ENCODE data around the gene C1QTNF8.

C1QTNF8 gene

DNA sequence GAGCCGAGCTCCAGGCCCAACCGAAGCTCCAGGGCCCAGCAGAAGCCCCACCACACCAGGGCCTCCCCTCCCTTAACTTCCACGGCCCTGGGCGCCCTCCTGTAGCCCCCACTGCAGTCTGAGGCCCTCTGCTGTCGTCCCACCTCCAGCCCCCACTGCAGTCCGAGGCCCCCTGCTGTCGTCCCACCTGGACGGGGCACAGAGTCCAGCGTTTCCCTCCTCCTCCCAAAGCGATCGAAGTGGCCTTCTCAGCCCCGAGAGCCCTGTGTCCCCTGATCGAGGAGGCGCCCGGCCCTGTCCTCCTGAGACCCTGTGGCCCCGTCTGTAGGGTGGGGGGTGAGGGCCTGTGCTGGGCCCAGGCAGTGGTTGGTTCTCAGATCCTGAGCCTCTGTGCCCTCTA lies 31.1 kb upstream of the C1QTNF8 start:
- no peak for DNase-seq (ENCODE audit: low read depth)

DNA sequence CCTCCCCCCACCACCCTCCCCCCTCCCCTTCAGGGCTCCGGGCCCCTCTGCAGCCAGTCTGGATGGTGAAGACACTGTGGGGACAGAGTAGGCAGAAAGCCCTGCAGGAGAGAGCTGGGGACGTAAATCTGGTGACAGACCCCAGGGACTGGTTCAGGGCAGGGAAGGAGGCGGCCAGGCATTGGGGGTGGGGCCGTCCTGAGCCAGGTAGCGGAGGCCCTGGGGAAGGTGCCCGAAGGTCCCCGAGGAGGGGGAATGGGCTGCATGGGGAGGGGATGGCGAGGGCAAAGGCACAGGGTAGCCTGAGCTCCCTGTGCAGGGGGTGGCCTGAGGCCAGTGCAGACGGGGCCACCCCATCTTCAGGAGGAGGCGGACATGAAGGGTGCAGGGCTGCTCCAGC lies 30.5 kb upstream of the C1QTNF8 start:
- DNase-seq (ENCODE audit: low read depth): no peak

DNA sequence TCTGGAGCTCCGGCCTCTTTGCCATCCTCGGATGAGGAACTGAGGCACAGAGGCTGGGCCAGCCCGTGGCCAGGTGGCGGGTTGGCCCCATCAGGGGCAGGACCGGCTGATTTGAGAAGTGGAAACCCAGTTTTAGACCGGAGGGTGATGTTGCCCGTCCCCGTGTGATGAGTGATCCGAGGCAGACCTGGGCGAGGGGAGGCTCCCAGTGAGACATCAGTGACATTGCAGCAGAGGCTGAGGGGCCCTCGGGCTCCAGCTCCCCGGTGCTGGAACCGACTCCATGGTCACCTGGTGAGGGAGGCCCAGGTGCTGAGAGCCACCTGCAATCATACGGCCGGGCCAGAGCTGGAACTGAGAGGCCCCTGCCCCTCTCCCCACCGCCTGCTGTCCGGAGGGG lies 30.0 kb upstream of the C1QTNF8 start:
- no peak for DNase-seq (ENCODE audit: low read depth)

DNA sequence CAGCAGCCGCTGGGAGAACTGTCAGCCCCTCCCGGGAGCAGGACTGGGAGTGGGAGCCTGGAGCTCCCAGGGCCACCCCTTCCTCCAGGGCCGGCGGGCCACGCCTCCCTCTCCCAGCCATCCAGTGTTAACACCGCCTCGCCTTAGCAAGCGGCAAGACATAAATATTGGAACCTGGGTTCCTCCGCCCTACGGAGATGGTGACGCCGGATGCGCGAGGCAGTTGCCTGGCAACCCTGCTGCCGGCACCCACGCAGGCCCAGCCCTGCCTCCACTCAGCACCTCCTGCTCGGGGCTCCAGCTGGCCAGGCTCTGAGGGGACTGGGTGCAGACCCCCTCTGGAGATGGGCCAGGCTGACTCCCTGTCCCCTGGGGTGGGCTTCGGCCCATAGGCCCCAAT lies 29.4 kb upstream of the C1QTNF8 start:
- no peak for DNase-seq (ENCODE audit: low read depth)

DNA sequence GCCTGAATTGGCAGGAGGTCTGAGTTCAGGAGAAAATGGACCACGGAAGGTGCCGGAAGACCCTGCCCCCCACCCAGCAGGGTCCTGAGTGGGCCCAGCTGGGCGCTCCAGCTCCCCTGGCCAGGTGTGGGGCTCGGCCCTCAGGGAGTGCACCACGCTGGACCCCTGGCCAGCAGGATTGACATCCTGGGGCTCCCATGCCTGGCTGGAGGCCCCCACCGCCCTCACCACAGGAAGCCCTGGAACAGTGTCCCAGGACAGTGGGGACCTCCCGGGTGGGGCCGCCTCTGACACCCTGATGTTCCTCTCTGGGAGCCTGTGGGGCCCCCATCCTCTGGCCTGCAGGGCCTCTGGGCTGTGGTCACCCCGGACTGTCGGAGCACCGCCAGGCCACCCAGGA lies 28.8 kb upstream of the C1QTNF8 start:
- DNase-seq (ENCODE audit: low read depth): no peak

DNA sequence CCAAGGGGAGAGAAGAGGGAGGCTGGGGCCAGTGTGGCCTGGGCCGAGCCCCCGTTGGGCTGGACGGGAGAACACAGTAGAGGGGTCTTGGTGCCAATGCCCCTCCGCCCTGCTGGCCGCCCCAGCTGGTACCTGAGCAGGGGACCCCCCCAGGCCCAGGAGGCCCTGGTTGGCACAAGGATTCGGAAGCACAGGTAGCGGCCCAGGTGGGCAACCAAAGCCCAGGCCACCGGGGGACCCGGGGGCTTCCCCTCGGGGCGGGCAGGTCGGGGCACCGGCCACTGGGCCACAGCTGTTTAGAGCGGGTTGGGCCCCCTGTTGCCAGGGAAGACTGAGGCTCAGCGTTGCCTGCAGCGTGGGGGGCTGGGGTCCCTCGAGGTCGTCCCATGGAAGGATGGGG lies 28.2 kb upstream of the C1QTNF8 start:
- DNase-seq (ENCODE audit: low read depth): no peak

DNA sequence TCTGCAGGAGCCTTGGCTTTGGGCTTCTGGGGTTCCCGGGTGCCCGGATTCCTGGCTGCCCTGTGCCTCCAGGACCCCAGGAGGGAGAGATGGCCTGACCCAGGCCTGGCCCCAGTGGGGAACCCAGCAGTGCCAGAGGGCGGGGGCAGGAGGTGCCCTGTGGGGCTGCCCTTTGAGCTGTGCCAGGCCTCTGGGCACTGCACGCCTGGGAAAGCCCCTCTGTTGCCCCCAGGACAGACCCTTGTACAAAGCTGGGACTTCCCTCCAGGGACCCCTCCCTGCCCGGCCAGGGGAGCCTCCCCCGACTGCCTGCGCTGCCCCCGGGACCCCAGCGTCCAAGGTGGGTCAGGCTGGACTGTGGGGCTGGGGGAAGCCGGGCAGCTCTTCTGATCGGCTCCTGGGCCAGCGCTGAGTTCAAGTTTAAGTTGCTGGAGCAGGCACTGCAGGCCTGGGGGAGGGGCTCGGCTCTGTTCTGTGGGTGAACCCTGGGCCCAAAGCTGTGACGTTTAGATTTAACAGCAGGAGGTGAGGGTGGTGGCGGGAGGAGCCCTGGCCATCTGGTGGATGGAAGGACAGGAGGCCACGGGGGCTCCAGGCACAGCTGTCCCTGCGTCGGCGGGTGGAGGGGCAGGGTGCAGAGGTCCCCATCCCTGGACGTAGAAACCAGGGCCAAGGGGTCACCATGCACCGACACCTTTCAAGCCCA lies 27.6 kb upstream of the C1QTNF8 start:
- no peak for DNase-seq (ENCODE audit: low read depth)

DNA sequence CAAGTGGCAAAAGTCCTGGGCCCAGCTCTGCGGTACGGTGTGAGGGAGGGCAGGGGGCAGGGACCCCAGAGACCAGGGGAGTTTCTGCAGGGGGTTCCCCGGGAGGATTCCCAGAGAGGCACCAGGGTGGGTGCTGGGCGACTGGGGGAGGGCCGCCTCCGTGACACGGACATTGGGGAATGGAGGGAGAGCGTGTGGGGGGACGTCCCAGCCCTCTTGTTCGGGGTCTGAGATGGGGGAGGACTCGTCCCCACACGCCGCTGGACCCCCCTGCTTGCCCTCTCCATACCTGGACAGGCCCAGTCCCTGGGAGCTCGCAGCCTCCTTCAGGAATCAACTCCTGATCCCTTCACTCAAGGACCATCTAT lies 26.3 kb upstream of the C1QTNF8 start:
- no peak for DNase-seq (ENCODE audit: low read depth)

DNA sequence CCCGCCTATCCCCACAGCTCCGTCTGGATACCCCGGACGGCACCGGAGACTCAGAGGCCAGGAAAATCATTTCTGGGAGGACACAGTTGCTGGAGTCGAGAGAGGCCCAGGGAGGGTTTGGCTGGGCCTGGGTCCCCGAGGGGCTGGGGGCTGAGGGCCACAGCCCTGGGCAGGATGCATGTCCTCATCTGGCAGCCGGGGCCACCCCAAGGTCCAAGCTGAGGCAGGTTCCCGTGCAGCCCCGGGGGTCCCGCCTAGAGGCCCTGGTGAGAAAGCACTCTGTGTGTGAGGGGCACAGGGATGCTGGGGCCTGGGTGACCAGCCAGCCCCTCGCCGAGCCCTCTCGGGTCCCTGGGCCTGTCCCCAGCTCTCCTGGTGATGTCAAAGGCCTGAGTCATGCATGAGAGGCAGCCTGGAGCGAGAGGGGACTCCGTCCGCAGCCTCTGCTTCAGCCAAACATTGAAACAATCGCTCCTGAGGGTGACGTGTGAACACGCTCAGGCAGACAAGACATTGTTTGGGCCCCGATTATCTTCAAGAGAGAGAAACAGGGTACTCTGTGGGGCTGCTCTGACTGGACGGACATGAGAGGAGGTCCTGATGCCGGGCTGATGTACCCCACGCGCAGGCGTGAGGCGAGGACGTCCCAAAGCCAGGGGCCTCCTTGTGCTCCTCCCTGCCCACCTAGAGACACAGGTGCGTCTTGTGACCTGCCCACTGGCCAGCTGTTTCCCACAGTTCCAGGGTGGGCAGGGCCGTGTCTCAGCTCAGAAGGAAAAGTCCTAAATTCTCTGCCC lies 25.8 kb upstream of the C1QTNF8 start:
- DNase-seq (ENCODE audit: low read depth): no peak

DNA sequence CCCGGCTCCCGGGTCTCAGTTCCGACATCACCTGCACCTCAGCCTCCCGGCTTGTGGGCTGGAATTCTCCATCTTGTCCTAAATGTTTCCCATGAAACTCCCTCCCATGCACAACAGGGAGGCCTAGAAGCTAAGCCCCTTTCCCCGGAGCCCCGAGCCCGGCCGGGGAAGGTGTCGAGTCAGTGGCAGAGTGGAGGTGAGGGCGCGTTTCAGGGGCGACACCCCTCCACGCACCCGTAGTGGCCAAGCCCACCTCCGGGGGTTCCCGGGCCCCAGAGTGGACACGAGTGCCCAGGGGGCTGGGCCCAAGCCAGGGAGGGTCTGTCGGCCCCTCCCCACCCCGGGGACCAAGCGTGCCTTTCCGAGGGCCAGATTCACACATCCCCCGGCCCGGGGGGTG lies 25.0 kb upstream of the C1QTNF8 start:
- no peak for DNase-seq (ENCODE audit: low read depth)

DNA sequence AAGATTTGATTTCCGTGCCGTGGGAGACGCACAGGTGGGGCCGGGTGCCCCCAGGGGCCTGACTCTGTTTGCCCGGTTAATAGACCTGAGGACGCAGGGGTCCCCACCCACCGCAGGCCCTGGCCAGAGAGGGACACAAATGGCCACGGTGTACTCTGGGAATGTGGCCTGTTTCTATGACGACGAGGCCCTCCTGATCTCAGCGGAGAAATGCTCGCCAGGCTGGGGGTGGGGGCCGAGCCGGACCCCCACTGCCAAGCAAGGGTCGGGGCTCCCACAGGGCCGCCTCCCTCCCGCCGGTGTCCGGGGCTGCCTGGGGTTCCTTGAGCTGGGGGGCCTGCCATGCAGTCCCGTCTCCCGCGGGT lies 24.5 kb upstream of the C1QTNF8 start:
- no peak for DNase-seq (ENCODE audit: low read depth)

DNA sequence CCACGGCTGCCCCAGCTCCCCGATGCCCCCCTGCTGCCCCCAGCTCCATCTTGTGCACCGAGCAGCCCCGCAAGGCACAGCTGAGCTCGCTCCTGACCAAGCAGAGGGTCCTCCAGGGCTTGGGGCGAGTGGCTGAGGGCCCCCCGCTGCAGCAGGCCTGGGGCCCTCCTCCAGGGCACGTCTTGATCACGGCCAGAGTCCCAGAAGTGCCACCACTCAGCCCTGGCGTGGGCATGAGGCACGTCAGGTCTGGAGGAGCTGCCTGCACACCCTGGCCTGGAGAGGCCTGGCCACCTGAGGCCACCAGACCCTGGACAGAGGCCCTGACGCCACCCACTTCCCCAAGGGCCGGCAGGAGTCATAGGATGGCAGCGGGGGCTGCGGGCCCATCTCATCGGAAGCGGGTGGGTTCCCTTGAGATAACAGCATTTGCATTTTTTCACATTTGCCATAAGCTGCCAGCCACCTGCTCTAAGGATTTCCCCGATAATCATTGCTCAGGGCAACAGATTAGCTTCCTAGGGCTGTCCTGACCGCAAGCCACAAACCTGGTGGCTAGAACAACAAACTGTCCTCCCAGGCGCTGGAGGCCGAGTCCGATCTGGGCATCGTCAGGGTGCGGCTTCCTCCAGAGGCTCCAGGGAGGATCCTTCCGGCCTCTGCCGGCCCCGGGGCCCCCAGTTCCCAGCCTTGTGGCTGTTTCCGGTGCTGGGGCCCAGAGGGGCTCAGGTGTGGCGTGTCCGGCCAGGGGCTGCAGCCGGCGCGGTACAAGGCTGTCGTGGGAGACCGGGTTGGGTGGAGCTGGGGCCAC lies 23.9 kb upstream of the C1QTNF8 start:
- no peak for DNase-seq (ENCODE audit: low read depth)

DNA sequence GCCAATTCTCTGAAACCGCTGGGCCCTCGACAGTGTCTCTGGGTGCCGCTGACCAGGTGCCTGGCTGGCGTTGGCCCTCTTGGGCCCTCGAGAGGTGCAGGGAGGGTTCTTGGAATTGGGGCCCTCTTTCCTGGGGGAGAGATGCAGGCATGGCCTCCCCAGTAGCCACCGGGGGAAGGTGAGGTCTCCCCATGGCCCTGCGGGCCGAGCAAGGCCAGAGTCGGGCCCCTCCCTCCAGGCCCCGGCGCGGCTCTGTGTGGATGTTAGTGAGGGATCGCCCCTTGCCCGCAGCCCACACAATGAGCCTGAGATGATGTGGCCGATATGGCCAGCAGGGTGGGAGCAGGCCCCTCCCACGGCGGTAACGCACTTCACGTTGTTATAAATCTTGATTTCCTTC lies 23.1 kb upstream of the C1QTNF8 start:
- DNase-seq (ENCODE audit: low read depth): no peak

DNA sequence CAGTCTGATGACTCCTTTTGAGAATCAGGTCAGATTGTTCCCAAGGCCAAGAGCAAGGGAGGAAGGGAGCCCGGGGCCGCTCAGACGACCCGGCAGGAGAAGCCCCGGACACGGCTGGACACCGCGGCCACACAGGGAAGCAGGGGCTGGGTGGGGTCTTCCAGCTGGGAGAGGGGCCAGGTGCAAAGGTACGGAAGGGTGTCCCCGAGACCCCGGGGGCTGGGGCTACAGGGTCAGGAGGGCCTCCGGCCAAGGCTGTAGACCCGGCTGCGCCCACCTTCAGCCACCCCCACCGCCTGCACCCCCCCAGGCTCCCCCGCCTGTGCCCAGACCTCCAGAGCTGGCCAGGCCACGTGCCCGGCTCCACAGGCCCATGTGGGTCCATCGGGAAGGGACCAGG lies 21.9 kb upstream of the C1QTNF8 start:
- no peak for DNase-seq (ENCODE audit: low read depth)

DNA sequence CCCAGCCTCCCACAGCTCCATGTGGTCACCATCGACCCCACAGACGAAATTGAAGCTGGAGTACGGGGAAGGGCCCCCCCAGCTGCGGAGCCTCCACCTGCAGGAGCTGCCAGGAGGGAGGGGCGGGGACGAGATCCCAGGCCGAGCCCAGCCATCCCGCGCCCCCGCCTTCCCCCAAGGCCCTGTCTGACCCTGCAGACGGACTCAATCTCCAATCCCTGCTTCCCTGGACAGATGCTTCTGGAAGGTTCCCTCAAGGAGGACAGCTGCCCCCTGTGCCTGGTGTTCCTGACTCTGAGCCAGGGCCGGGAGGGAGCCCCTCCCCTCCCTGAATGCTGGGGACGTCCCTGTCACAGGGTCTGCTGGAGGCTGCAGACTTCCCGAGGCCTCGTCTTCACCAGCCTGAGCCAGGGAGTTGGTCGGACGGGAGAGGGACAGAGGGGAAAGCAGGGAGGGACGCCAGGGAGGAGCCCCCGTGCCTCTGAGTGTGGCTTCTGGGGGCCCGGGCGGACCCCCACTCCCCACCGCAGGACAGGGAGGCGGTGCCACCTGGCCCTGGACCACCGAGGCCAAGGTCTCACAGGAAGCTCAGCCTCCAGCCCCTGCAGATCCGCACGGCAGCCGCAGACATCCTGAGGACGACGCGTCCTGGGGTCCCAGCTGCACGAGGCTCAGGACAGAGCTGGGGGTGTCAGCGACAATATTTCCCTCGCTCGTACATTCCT lies 21.3 kb upstream of the C1QTNF8 start:
- no peak for DNase-seq (ENCODE audit: low read depth)

DNA sequence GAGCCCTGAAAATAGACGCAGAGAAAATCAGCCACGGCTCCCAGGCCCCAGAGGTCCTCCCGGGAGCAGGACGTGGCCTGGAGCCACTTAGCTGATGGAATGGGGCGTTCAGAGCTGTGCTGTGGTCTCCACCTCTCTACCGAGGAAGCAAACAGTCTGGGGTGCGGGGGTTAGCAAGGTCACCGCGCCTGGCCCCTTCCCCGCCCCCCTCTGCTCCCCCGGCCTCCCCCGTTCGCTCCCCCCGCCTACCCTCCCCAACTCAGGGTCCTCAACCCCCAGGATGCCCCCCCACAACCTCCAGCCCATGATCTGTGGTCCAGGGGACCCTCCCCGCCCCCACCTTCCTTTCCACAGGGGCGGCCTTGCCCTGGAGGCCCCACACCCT lies 20.6 kb upstream of the C1QTNF8 start:
- no peak for DNase-seq (ENCODE audit: low read depth)

DNA sequence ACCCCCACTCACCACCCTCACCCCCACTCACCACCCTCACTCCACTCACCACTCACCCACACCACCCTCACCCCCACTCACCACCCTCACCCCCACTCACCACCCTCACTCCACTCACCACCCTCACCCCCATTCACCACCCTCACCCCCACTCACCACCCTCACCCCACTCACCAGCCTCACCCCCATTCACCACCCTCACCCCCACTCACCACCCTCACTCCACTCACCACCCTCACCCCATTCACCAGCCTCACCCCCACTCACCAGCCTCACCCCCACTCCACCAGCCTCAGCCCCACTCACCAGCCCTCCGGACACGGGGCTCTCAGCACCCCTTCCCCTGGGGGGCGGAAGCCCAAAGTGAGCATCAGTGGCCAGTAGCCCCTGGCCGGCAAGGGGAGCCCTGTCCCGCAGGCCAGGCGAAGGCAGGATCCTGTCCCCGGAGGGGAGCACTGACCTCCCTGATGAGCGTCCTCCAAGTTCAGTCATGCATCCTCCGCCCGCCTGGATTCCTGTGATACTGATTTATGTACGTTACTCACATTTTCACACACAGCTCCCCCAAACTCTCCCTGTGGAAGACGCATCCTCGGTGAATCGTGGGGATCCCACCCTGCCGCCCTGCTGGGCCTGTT lies 18.0 kb upstream of the C1QTNF8 start:
- no peak for DNase-seq (ENCODE audit: low read depth)

DNA sequence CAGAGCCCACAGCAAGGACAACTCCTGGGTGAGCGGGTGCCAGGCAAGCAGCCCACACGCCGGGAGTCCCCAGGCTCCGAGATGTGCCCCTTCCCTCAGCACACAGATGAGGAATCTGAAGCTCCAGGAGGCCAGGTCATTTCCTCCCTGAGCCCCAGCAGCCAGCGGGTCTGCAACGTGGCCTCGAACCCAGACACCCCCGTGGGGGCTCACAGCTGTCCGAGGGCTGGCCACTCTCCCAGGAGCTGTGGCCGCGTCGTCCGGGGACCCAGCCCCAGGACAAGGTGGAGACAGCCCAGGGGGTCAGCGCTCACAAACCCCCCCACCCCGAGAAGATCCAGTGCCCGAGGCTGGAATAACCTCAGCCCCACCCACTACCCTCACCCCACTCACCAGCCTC lies 17.4 kb upstream of the C1QTNF8 start:
- no peak for DNase-seq (ENCODE audit: low read depth)

DNA sequence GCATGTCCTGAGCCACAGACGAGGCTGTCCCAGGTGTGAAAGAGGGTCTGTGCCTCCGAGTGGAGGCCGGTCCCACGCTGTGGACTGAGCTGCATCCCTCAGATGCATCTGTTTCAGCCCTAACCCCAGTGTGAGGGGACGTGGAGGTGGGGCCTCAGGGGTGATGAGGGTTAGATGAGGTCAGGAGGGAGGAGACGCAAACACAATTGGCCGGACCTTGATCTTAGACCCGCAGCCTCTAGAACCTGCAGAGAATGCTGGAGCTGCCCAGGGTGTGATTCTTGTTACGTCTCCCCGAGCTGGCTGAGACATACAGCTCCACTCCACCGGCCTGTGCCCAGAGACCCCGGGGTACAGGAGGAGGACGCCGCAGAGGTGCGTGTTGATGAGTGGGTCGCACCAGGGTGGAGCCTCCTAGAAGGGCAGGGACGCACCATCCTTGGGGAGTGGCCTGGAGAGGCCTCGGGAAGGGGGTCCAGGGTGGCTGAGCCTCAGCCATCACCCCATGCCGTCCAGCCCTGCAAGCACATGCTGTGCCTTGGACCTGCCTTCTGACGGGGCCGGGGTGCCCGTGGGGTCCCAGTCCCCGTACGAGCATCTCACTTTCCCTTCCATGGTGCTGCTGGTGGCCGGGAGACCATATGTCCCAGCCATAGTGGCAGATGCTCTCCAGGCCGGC lies 16.6 kb upstream of the C1QTNF8 start:
- no peak for DNase-seq (ENCODE audit: low read depth)

DNA sequence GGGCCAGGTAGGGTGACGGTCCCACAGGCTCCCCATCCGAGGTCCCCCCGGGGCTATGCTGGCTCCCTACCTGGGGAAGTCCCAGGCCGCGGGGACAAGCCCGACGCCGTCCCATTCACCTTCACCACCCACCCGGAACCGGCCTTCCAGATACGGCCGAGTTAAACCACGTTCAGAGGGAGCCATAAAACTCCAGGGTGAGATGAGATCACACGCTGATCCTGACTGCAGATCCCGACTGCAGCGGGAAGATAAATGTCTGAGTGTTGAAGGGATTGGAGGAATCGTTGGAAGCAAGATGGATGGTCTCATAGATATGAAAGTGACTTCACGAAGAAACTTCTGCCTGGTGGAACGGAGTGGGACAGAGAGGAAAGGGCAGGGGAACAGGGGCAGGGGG lies 13.6 kb upstream of the C1QTNF8 start:
- no peak for DNase-seq (ENCODE audit: low read depth)

Data from T-helper 22 cell (primary cell).